Dedifferentiated amniotic fluid mesenchymal stem cell (primary cell): ENCODE data around the gene ANKRD18A.
"Not testable (repeated sequence)": the region's sequence is repeated elsewhere in the genome, so short reads cannot be mapped to it uniquely, and the experiment has no call there.

Source experiments
- DNase-seq: peaks from one replicate; pipeline ENCODE4 v3.0.0-alpha.2; 2016; ENCODE audit errors: extremely low spot score

Gene ANKRD18A

GRCh38 chr9:38626006-38626405, 5.6 kb upstream of the ANKRD18A start:
- no peak for DNase-seq

GRCh38 chr9:38622951-38623350, 2.6 kb upstream of the ANKRD18A start:
- DNase-seq, result no peak

GRCh38 chr9:38622288-38622674, 1.9 kb upstream of the ANKRD18A start:
- no peak for DNase-seq

- no peak for DNase-seq
These were observed 1.3 kb upstream of the ANKRD18A start for GRCh38 chr9:38621434-38622287.

- no peak for DNase-seq
These were observed 594 bp downstream of the ANKRD18A start for GRCh38 chr9:38619556-38620447.

GRCh38 chr9:38598029-38598745, 22.2 kb downstream of the ANKRD18A start:
- not testable (repeated sequence) for DNase-seq

GRCh38 chr9:38595117-38595516, 25.3 kb downstream of the ANKRD18A start:
- DNase-seq, result not testable (repeated sequence)

- DNase-seq, result not testable (repeated sequence)
These were observed 28.9 kb downstream of the ANKRD18A start for GRCh38 chr9:38591346-38592063.

GRCh38 chr9:38583765-38584164, 36.6 kb downstream of the ANKRD18A start:
- not testable (repeated sequence) for DNase-seq

- not testable (repeated sequence) for DNase-seq
These were observed 40.3 kb downstream of the ANKRD18A start for GRCh38 chr9:38580112-38580511.

GRCh38 chr9:38576181-38576580, 44.2 kb downstream of the ANKRD18A start:
- not testable (repeated sequence) for DNase-seq

- DNase-seq, result not testable (repeated sequence)
These were observed 54.3 kb downstream of the ANKRD18A start for GRCh38 chr9:38566048-38566447.

- DNase-seq, result not testable (repeated sequence)
These were observed 55.2 kb downstream of the ANKRD18A start for GRCh38 chr9:38565178-38565577.

GRCh38 chr9:38563911-38564310, 56.5 kb downstream of the ANKRD18A start:
- not testable (repeated sequence) for DNase-seq

- DNase-seq, result not testable (repeated sequence)
These were observed 59.3 kb downstream of the ANKRD18A start for GRCh38 chr9:38561134-38561533.

GRCh38 chr9:38559172-38559571, 61.2 kb downstream of the ANKRD18A start:
- not testable (repeated sequence) for DNase-seq

- not testable (repeated sequence) for DNase-seq
These were observed 62.6 kb downstream of the ANKRD18A start for GRCh38 chr9:38557746-38558145.

GRCh38 chr9:38554966-38555365, 65.4 kb downstream of the ANKRD18A start:
- not testable (repeated sequence) for DNase-seq

- not testable (repeated sequence) for DNase-seq
These were observed 67.4 kb downstream of the ANKRD18A start for GRCh38 chr9:38553019-38553418.

- not testable (repeated sequence) for DNase-seq
These were observed 73.8 kb downstream of the ANKRD18A start for GRCh38 chr9:38546497-38547163.
